ENCODE data around the gene BABAM2.

Gene BABAM2

DNA sequence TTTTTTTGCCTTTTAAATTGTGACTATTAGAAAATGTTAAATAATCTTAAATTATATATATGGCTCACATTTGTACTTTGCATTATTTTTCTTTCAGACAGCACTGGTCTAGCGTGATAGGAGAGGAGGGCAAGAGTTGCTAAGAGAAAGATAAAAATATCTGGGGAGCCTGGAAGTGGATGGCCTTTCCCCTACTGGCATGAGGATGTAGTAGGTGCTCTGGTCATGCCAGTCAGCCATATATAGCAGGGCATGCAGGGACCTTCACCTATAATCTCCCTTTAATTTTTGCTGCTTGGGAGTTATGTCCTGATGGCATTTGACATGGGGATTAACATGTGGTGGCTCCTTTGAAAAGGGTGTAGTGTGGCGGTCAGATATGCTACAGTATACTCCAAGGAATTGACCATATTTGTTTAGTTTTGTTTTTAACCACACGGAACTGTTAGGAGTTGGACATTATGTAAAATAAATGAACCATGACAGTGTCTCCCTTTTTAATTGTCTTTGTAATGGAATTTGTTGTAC lies 144.7 kb downstream of the BABAM2 start:
- no peak for DNase-seq

DNA sequence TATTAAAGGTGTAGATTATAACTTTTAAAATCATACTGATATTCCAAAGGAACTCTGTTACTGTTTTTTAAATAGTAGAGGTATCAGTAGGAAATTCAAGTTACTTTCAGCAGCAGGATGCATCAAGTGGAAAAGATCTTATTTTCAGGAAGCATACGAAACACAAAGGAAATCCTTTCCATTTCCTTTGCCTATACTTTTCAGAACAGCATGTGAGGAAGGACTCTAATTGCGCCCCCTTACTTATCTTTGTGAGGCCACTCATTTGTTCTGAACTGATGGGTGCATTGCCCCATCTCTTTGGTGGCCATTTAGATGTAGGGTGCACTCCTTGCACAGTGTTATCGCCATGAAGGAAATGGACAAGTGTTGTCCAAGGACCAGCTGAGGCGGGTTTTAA lies 145.3 kb downstream of the BABAM2 start:
- DNase-seq, result no peak

DNA sequence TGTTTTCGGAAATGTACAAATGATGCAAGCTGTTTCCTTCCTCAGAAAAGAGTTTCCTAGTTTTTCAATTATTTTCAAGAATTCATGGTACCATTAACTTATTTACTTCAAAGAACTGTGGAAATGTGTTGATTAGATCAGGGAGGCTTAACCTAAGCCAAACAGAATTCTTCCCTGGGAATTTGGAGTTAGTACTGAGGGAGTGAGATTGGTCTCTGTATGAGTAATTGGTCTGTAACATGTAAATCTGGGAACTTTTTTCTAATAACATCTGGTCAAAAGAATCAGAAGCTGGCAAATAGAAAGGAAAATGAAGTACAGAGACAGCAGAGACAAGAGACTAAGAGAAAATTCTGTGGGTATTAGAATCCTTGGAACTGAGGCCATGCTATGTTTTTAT lies 145.8 kb downstream of the BABAM2 start:
- DNase-seq, result no peak

DNA sequence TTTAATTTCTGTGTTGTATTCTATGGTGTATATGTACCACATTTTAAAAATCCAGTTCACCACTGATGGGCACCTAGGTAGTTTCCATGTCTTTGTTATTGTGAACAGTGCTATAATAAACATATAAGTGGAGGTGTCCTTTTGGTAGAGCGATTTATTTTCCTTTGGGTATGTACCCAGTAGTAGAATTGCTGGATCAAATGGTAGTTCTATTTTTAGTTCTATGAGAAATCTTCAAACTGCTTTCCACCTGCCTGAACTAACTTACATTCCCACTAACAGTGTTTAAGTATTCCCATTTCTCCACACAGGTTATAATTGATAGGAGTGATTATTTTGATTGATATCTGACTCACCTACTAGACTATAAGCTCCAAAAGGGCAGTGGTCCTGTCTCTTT lies 148.2 kb downstream of the BABAM2 start:
- no peak for DNase-seq

DNA sequence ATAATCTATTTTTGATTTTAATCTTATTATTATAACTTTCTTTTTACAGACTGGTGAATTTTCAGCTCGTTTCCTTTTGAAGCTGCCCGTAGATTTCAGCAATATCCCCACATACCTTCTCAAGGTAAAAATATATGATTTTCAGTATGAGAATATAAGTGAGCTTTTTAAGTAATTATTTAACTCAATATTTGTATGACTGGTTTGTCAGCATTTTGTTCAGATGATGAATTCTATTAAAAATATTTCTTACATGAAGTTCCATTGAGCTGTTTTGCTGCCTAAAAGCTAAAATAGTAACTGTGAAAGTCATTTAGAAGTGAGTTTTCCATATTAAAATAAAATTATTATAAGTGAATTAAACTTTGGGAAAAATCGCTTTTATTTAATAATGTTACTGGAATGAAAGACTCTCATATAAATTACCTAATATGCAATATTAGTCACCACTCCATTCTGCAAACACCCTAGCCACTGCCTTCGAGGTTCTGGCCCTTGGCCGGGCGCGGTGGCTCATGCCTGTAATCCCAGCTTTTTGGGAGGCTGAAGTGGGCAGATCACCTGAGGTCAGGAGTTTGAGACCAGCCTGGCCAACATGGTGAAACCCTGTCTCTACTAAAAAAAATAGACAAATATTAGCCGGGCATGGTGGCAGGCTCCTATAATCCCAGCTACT lies 155.3 kb downstream of the BABAM2 start:
- no peak for DNase-seq

DNA sequence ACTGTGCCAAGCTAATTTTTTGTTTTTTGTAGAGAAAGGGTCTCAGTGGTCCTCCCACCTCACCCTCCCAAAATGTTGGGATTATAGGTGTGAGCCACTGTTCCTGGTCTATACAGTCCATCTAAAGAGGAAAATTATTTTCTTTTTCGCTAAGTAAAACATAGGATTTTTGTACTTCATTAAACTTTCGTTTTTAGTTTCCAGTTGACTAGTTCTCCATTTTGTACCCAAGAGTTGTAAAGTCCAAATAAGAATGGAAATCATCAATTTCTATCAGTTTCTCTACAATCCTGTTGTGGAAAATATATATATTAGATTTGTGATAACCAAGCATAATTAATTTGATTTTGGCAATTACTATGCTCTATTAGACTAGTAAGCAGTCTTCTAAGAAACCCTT lies 156.4 kb downstream of the BABAM2 start:
- DNase-seq, result no peak

DNA sequence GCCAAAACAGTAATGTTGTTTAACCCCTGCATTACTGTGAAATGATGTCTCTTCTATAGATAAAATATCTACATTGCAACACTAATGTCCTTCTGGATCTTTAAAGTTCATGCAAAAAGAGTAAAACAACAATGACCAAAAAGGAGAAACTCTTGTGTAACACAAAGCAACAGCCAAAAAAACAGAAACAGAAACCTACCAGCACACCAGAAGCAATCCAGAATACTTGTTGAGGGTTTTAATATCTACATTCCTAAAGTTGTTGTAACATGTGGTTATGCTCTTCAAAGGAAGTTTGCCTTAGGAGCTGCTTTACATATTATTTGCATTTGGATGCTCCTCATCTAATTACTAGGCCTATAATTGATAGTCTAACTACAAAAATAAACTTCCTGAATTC lies 157.2 kb downstream of the BABAM2 start:
- DNase-seq, result no peak

DNA sequence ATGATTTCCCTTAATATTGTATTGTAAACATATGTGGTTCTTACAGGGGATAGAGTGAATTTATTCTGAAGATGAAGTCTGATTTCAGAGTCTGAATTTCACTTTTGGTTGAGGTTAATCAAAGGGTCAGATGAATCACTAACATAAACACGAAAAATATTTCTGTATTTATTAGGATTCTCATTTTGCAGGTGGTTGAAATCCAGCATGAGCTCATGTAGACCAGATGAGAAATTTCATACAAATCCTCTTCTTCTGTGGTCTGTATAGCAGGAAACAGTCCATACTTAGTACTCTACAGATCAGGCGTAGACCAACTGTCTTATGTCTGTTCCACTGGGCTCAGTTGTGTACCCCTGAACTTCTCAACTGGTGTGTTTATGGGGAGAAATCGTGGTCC lies 157.8 kb downstream of the BABAM2 start:
- no peak for DNase-seq

DNA sequence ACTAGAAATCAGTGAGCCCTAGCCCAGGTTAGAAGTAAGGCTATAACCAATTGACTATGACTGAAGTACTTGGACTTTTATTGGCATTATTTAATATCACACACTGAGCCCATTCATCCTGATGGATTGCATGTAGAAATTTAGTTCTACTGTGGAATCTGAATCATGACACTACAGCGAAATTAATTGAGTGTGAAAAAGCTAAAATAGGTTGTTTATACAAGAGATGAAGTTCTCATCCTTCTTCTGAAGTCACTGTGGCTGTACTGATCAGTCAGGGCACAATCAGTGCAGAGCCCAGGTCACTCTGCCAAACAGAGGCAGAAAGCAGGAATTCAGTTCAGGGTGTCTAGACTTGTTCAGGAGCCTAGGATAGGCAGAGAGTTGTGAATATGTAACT lies 158.9 kb downstream of the BABAM2 start:
- no peak for DNase-seq

DNA sequence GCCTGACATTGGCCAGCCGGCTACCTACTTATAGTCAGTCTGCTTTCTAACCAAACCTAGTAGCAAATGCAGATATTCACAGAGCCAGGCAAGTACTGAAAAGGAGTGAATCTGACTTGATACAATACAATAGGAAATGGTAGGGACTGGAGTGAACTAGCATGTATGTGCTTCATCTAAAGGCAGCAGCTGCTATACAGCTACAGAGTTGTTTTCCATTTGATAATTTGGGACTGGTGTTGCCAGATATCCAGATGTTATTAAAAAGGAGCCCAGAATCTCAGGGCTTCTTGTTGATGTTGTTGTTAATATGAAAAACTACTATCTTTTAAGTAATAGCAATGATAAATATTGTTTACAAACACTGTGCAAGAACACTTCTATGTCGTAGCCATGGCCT lies 159.4 kb downstream of the BABAM2 start:
- DNase-seq, result no peak

DNA sequence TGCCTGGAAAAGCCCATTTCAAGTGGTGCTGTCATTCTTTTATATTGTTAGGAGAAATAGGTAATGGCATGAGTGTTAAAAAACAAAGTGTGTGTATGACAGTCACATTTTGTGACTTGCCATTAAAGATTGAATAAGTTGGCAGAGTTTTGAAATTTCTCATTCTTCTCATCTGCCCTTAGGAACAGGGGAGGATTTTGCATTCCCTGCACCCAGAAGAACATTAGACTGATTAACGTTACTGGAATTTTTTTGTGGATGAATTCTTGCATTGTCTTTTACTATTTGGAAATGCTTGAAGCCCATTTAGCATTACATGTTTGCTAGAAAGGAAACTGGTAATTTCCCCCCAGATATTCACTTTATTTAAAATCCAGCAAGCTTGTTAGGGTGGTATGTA lies 162.2 kb downstream of the BABAM2 start:
- no peak for DNase-seq

DNA sequence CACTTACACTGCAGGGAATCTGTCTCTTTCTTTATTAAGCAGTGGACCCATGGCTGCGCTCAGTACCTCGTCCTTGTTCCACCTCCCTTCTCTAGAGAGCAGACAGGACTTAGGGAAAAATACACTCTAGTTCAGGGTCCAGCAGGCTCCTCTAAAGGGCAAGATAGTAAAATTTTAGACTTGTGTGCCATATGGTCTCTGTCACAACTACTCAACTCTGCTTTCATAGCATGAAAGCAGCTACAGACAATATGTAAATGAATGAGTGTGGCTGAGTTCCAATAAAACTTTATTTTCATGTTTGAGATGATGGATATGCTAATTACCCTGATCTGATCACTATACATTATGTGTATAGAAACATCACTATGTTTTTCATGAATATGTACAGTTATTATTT lies 163.1 kb downstream of the BABAM2 start:
- DNase-seq, result no peak

DNA sequence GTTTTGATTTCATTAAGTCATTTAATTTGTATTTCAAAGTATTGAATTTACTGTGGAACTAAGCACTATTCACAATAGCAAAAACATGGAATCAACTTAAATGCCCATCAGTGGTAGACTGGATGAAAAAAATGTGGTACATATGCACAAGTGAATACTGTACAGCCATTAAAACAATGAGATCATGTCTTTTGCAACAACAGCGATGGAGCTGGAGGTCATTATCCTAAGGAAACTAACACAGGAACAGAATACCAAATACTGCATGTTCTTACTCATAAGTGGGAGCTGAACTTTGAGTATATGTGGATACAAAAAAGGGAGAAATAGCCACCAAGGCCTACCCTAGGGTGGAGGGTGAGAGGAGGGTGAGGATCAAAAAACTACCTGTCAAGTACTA lies 164.4 kb downstream of the BABAM2 start:
- DNase-seq, result no peak

DNA sequence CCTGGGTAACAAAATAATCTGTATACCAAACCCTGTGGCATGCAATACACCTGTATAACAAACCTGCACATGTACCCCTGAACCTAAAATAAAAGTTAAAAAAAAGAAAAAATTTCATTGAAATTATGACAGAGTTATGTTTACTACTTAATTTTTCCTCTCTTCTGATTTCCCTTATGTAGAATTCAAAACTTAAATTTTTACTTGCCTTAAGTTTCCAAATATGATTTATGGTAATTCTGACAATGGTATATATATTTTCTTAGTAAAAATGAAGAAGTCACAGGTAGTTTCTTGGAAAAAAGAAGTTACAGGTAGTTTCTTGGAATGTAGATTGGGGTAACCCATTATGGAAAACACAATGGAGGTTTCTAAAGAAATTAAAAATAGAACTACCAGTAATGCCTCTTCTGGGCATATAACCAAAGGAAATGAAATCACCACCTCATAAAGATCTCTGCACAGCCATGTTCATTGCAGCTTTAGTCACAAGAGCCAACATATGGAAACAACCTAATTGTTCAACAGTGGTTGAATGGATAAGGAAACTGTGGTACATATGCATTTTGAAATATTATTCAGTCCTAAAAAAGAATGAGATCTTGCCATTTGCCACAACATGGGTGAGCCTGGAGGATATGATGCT lies 164.9 kb downstream of the BABAM2 start:
- DNase-seq, result no peak

DNA sequence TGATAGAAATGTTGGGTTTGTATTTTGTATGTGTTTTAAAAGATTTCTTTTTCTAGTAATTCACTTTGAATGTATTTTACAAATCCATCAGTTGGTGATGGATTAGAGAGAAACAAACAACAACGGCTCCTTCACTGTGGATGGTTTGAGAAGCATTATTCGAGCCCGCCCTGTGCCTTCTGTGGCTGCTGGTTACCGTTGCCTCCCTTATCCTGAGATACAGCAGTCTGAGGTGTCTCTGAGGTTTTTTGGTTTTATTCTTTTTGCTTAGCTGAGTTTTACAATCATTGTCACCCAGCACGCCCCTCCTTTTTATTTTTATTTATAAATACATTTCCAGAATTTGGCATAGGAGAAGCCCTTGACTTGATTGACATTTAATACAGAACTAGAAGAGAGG lies 168.3 kb downstream of the BABAM2 start:
- no peak for DNase-seq

DNA sequence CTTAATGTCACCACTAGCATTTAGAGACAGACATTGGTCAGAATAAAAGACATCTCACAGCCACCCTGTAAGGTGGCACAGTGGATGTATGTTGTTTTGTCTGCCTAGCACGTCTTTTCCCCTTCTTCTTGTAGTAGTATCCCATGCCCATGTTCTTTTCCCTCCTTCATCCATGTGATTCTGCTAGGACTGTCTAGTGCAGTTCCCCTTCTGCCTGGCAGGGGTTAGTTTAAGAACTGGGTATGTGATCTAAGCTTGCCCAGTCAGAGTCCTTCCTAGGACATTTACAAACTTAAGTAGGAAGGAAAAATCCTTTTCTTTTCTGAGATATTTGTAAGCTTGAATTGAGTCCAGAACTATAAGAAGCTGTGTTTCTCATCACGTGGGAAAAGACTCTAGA lies 172.3 kb downstream of the BABAM2 start:
- no peak for DNase-seq

DNA sequence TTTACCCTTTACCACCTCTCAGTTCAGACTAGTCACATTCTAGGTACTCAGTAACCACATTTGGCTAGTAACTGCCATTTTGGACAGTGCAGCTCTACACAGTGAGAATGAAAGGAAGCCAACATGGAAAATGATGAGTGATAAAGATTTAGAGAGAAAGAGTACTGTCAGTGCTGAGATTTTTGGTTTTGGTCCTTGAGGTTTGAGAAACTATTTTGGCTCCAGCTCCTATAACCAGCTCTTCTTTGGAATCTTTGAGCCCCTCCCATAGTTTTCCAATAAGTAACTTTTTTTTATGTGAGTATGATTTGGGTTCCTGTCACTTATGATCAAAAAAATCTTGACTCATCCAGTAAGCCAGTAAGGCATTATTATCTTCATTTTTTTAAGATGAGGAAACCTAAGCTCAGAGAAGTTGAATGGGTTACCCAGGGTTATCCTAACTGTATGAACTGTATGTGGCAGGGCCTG lies 173.0 kb downstream of the BABAM2 start:
- no peak for DNase-seq

DNA sequence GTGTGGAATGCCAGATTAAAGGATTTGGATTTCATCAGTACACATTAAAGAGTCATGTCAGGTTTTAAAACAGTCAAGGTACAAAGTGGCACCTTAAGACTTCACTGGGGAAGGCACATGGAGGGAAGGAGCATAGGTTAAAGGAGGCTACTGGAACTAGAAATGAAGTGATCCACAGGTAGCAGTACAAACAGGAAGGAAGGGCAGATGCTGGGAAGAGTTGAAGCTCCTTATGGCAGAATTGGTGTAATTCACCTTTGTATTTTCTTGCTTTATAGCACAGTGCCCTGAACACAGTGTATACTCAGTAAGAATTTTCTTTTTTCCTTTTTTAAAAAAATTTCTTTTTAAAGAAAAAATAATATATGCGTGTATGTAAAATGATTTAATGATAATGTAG lies 177.1 kb downstream of the BABAM2 start:
- no peak for DNase-seq

DNA sequence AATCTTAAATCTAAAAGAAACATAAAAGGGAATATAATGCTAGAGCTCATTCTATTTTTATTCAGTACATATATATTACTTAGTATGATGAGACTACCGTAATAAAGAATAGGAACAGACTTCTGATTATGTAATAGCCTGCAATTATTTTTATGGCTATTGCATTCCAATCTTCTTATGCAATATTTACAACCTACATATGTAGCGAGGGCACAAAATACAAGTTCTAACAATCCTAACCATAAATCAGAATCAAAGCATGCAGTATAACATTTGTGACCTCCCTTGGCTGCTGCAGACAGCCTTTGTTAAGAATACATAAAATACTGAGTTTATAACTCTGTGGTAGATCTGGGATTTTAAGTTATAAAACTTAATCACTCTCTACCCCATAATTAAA lies 177.6 kb downstream of the BABAM2 start:
- no peak for DNase-seq

DNA sequence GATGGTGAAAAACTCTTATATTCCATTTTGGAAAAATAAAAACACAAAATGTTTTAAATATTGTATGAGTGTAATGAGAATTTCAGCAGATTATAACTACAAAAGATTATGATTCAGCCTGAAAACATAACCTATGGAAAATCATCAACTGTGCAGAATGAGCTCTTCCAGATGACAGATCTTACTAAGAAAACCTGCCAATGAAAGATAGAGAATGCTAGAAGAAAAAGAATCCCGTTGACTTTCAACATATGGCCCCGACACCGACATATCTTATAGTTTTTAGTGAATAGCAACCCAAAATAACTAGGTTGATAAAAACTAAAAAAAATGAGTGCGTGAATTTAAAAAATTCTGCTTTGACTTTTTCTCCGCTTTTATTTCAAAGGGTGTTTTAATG lies 178.0 kb downstream of the BABAM2 start:
- no peak for DNase-seq

DNA sequence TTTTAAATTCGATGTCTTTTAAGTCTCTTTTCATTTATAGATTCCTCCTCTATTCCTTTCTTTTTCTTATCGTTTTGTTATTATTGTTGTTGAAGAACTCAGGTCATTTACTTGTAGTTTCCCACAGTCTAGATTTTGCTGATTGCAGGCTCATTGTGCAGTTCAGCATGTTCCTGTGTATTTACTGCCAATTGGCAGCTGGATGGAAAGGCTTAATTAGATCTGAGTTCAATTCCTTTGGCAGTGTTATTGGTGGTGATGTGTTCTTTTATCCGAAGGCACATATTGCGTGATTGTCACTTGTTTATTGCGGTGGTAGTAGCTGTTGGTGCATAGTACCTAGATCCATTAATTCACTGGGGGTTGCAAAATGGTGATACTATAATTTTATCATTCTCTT lies 180.7 kb downstream of the BABAM2 start:
- DNase-seq, result no peak

DNA sequence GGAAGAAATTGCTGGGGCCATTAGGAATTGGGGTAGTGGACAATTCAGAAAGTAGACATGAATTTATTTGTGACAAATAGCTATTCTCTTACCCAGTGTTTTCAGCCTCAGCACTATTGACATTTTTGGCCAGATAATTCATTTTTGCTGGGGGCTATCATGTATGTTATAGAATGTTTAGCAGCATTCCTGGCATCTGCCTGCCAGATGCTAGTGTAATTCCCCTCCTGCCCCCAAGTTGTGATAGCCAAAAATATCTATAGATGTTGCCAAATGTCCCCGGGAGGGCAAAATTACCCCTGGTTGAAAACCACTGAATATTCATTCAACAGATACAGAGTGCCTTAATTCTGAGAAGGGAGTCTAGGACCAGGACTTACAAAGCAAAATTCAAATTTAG lies 183.6 kb downstream of the BABAM2 start:
- no peak for DNase-seq

DNA sequence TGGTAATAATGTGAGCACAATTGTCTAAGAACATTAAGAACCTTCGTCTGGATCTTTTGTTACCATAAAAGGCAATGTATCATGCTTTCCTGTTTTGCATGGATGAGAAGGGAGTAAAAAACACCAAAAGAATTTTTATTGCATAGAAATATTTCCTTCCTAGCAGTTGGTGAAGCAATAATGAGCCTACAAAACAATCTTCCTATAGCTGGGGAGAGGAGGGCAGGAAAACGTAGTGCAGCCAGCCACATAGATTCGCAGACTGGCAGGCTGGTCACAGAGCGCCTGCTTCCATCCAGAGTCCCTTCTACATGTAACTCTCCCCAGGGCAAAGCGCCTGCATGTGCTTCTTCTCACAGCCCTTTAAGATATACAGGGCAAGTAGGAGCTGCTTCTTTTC lies 190.4 kb downstream of the BABAM2 start:
- no peak for DNase-seq

DNA sequence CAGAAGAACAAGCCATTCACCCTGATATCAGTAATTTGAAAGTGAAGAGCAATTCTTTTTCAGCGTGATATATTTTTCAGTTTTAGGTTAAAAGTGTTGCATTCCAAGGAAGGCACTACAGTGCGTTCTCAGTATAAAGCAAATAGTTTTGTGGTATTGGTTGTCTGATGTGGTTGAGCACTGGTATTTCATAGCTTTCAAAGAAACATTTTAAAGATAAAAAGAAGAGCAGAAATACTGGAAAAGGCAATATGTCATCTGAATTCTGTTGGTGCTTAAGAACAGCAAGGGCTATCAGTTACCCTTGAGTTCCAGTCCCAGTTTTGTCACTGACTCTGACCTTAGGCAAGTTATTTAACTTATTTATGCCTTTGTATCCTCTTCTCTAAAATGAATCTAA lies 191.6 kb downstream of the BABAM2 start:
- no peak for DNase-seq

DNA sequence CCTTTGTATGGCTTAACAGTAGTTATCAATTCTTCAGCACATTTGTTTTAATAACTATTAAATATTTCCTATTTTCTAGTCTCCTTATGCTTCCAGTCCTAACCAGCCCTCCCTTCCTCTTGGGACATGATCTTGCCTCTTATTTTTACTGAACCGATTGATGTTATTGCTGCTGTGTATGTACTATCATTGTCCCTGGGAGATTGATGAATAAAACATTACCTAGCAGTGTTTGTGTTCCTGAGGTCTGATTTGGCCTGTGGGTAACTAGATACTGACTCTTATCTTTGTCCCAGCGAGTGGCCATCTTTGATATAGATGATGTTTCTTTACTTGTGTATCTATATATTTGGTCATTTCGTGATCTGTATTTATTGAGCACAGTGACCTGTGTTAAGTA lies 192.9 kb downstream of the BABAM2 start:
- DNase-seq, result no peak

Data from CD4-positive, alpha-beta T cell treated with Interleukin-4 for 4 hours (primary cell).